ENCODE measurements around the gene IMMP2L. TPM values are rescaled to one million over a fixed set of nuclear protein-coding genes. Genes with fewer than 3 reads are reported as not detected.

Gene IMMP2L
- total RNA-seq, 3 donors from 2014 or later (not counting 1 experiment from before 2014, with no cell fraction given) = 6.9 to 9.2 (median 8.7) TPM

DNA sequence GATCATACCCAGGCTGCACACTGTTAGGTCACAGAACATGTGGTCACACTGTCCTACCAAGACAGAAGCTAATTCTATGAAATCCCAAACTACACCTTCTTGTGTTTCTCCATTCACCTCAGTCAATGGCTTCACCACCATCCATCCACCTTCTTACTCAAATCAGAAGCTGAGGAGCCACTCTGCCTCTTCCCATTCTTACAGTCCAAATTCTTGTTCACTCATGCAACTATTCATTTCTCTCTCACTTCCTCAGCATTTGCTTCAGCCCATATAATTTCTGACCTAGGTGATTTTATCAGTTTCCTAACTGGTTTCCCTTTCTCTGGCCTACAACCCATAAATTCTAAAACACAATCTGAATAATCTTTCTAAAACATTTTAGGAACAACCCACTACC, 242.2 kb downstream of the IMMP2L start:
- ATAC-seq = no peak
- peaks cover 11 to 27% of the 10 kb centered on the region in 2 donors for H3K9me3 Mint-ChIP-seq
- Histone ChIP-seq H3K9me3 (ENCODE audit: control insufficient read depth, insufficient read depth, low read length) (no peaks in the 10 kb centered on the region), H3K27ac (ENCODE audit: low read length) (no peak overlapping the region), H3K27me3 (ENCODE audit: control insufficient read depth, insufficient read depth, low read length) (no peaks in the 10 kb centered on the region), H3K4me3 (ENCODE audit: low read length) (no peak overlapping the region), H3K36me3 (ENCODE audit: control insufficient read depth, insufficient read depth, low read length) (no peaks in the 10 kb centered on the region), H3K4me1 (ENCODE audit: control insufficient read depth, insufficient read depth, low read length) (no peaks in the 10 kb centered on the region)
- peaks cover 0 to 4% of the 10 kb centered on the region in 2 donors for H3K4me1 Mint-ChIP-seq
- no peaks in the 10 kb centered on the region for H3K27me3 Mint-ChIP-seq (ENCODE audit: low read depth in 2 of 2)
- no peak overlapping the region for H3K27ac Mint-ChIP-seq
- no peak overlapping the region for H3K4me3 Mint-ChIP-seq
- intact Hi-C loops (cut with micrococcal nuclease) = no loop called here
- H3K36me3 Mint-ChIP-seq = peaks cover 7% of the 10 kb centered on the region
- DNase-seq = no peak
- TF ChIP-seq, protein P1, sequence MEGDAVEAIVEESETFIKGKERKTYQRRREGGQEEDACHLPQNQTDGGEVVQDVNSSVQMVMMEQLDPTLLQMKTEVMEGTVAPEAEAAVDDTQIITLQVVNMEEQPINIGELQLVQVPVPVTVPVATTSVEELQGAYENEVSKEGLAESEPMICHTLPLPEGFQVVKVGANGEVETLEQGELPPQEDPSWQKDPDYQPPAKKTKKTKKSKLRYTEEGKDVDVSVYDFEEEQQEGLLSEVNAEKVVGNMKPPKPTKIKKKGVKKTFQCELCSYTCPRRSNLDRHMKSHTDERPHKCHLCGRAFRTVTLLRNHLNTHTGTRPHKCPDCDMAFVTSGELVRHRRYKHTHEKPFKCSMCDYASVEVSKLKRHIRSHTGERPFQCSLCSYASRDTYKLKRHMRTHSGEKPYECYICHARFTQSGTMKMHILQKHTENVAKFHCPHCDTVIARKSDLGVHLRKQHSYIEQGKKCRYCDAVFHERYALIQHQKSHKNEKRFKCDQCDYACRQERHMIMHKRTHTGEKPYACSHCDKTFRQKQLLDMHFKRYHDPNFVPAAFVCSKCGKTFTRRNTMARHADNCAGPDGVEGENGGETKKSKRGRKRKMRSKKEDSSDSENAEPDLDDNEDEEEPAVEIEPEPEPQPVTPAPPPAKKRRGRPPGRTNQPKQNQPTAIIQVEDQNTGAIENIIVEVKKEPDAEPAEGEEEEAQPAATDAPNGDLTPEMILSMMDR (IDR thresholded peaks at IDR 0.05) = no peak

DNA sequence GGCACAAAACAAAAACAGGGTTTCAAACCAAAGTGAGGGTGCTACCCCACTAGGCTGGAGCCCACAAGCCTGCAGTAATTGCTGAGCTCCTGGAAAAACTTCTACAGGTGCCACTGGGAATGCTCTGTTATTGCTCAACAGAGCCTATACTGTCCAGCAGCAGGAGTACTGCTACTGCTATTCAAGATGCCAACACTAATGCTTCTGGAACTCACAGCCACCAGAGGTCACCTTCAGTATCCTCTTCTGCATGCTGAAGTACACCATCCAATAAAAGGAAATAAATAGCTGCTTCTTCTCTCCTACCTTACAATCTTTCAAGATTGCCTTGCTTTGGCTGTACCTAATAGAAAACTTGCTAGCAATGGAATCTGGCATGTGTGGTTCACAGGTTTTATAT, 249.3 kb downstream of the IMMP2L start:
- Mint-ChIP-seq H3K27ac (no peak overlapping the region), H3K36me3 (no peaks in the 10 kb centered on the region)

DNA sequence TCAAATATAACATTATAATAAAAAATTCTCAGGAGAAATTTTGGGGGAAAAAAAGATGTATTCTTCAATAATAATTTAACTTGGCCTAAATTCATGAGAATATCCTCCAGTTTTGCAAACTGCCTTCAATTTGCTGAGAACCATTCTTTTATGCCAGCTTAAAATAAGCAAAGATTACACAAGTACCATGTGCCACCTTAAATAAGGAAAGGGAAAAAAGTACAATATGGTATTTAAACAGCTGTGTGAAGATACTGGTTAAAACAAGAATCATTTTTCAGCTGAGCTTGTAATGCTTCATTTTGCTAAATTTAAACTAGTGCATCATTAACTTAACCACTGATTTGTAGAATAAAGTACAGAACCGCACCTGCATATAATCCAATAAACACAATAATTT, 253.6 kb downstream of the IMMP2L start:
- intact Hi-C loops (cut with micrococcal nuclease) = no loop called here
- H3K36me3 Mint-ChIP-seq = no peaks in the 10 kb centered on the region
- Histone ChIP-seq H3K27ac (ENCODE audit: low read length) (no peak overlapping the region), H3K27me3 (ENCODE audit: control insufficient read depth, insufficient read depth, low read length) (no peaks in the 10 kb centered on the region), H3K36me3 (ENCODE audit: control insufficient read depth, insufficient read depth, low read length) (no peaks in the 10 kb centered on the region), H3K4me3 (ENCODE audit: low read length) (no peak overlapping the region), H3K9me3 (ENCODE audit: control insufficient read depth, insufficient read depth, low read length) (no peaks in the 10 kb centered on the region), H3K4me1 (ENCODE audit: control insufficient read depth, insufficient read depth, low read length) (no peaks in the 10 kb centered on the region)
- H3K9me3 Mint-ChIP-seq = peaks cover 3 to 9% of the 10 kb centered on the region in 2 donors
- WGBS (ENCODE audit: insufficient coverage) = no CpG with 5 or more reads among the region's 1 CpG
- H3K4me3 Mint-ChIP-seq = no peak overlapping the region
- H3K27ac Mint-ChIP-seq = no peak overlapping the region
- TF ChIP-seq, protein P1 (IDR thresholded peaks at IDR 0.05) = no peak
- no peaks in the 10 kb centered on the region for H3K27me3 Mint-ChIP-seq (ENCODE audit: low read depth in 2 of 2)
- DNase-seq (no peak), ATAC-seq (no peak)
- H3K4me1 Mint-ChIP-seq = peaks cover 0 to 9% of the 10 kb centered on the region in 2 donors

More for the DNA sequence above, 249.3 kb downstream of the IMMP2L start:
- no peak overlapping the region for H3K4me3 Mint-ChIP-seq
- no peak overlapping the region for H3K4me3 ChIP-seq (ENCODE audit: low read length)
- no peaks in the 10 kb centered on the region for H3K27me3 ChIP-seq (ENCODE audit: control insufficient read depth, insufficient read depth, low read length)
- H3K4me1 ChIP-seq (ENCODE audit: control insufficient read depth, insufficient read depth, low read length) = no peaks in the 10 kb centered on the region
- H3K9me3 Mint-ChIP-seq = peaks cover 3 to 19% of the 10 kb centered on the region in 2 donors
- no peaks in the 10 kb centered on the region for H3K9me3 ChIP-seq (ENCODE audit: control insufficient read depth, insufficient read depth, low read length)
- no peaks in the 10 kb centered on the region for H3K27me3 Mint-ChIP-seq (ENCODE audit: low read depth in 2 of 2)
- intact Hi-C loops (cut with micrococcal nuclease) = no loop called here
- no peak for ATAC-seq
- no peak overlapping the region for H3K27ac ChIP-seq (ENCODE audit: low read length)
- DNase-seq = no peak
- H3K36me3 ChIP-seq (ENCODE audit: control insufficient read depth, insufficient read depth, low read length) = no peaks in the 10 kb centered on the region
- TF ChIP-seq, protein P1 (IDR thresholded peaks at IDR 0.05) = no peak
- peaks cover 0 to 8% of the 10 kb centered on the region in 2 donors for H3K4me1 Mint-ChIP-seq

DNA sequence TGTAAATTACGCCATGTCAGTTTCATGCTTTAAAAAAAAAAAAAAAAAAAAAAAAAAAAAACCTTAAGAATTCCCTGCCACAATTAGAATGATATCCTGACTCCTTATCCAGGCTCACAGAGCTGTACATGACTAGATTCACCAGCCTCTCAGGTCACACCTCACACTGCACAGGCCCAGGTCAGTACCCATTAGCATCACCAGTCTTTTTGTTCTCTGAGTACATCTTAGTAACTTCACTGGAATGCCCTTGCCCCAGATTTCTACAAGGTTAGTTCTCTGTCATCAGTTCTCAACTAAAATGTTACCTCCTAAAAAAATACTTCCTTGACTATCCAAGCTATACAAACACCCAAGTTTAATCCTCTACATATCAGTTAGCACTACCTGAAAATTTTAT, 260.4 kb downstream of the IMMP2L start:
- H3K27me3 ChIP-seq (ENCODE audit: control insufficient read depth, insufficient read depth, low read length) = no peaks in the 10 kb centered on the region
- H3K4me1 ChIP-seq (ENCODE audit: control insufficient read depth, insufficient read depth, low read length) = no peaks in the 10 kb centered on the region
- Mint-ChIP-seq H3K9me3 (peaks cover 3 to 8% of the 10 kb centered on the region in 2 donors), H3K4me3 (no peak overlapping the region), H3K4me1 (peaks cover 0 to 10% of the 10 kb centered on the region in 2 donors), H3K27ac (no peak overlapping the region), H3K27me3 (ENCODE audit: low read depth in 2 of 2) (no peaks in the 10 kb centered on the region), H3K36me3 (no peaks in the 10 kb centered on the region)
- H3K9me3 ChIP-seq (ENCODE audit: control insufficient read depth, insufficient read depth, low read length) = no peaks in the 10 kb centered on the region
- ATAC-seq = no peak
- no peaks in the 10 kb centered on the region for H3K36me3 ChIP-seq (ENCODE audit: control insufficient read depth, insufficient read depth, low read length)
- no peak overlapping the region for H3K27ac ChIP-seq (ENCODE audit: low read length)
- no peak for DNase-seq
- WGBS (ENCODE audit: insufficient coverage) = no CpG with 5 or more reads among the region's 1 CpG
- intact Hi-C loops (cut with micrococcal nuclease) = no loop called here
- TF ChIP-seq, protein P1 (IDR thresholded peaks at IDR 0.05) = no peak
- no peak overlapping the region for H3K4me3 ChIP-seq (ENCODE audit: low read length)
